GM12892 (cell line): ENCODE data around the gene MEIOB.

Experiments used
- POLR2A ChIP-seq: IDR thresholded peaks from 2 replicates; pipeline ENCODE4 v1.6.1; 2011; ENCODE audit warnings: low read depth, low read length, control low read depth
- POLR2AphosphoS5 ChIP-seq: IDR thresholded peaks from 2 replicates; pipeline ENCODE4 v1.6.1; 2011; ENCODE audit warnings: low read depth, low read length, control low read depth

DNA sequence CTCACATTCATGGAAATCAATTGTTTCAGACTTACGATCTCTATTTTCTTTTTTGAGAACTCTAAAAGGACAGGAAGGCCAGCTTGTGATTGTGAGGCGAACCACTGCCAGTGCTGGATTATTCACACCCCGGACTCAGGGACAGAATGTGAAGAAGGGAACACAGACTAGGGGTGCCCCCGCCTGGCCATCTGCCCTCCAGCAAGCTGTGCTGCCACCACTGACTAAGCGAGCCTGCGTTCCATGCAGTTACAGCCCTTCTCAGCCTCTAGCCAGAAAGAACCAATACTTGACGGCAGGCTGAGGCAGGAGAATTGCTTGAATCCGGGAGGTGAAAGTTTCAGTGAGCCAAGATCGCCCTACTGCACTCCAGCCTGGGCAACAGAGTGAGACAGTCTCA lies 48.1 kb downstream of the MEIOB start:
- TF ChIP-seq POLR2A (no peak), POLR2AphosphoS5 (no peak)
